ENCODE results near the gene ZBTB38. TPM values are rescaled to one million over a fixed set of nuclear protein-coding genes. Genes with fewer than 3 reads are reported as not detected.
A peak's percentile ranks its signal among the peaks of the same experiment; 100 is the strongest.

Gene ZBTB38
- total RNA-seq, 5 donors from 2014 or later (not counting 1 experiment from before 2014, with no cell fraction given), result 38.7 to 72.3 (median 58.2) TPM

DNA sequence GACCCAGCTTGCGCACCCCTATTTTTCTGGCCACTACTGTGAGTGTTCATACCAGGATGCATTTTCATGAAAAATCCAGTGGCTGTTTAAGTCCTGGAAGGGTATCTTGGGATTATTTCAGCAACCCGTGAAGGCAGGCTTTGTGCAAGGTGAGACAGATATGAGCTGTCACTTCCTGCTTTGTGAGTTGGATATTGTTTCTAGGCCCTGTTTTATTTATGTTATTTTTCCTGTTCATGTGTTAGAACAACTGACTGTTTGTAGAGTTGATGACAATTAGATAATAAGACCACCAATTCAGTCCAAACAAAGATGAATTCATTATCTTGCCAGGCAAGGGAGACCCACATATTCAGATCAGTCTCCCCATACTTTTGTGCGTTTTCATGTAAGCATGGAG, 42.5 kb downstream of the ZBTB38 start:
- ChIA-PET POLR2A (interaction anchor here (0.6 to 1.2 kb wide), 3 partner anchors 8 to 27 kb away, joined by 3 to 4 read pairs (median 3); no protein-coding TSS in a partner anchor), CTCF (interaction anchor here in 1 of 2 donors (1.2 to 3.4 kb wide), 2 partner anchors 8 to 14 kb away, joined by 3 to 21 read pairs; no protein-coding TSS in a partner anchor)
- Mint-ChIP-seq H3K4me3 (peak overlapping the region; percentile 71 to 74 (median 72)), H3K27ac (peak overlapping the region; percentile 99), H3K36me3 (peaks cover 48% of the 10 kb centered on the region), H3K27me3 (no peaks in the 10 kb centered on the region), H3K9me3 (no peaks in the 10 kb centered on the region), H3K4me1 (peaks cover 84 to 94% (median 93%) of the 10 kb centered on the region in 3 donors)
- ATAC-seq (replicated peaks in 1 of 4) (peak in 3 of 4 experiments; percentile 29 to 39 (median 31)), DNase-seq (peak in 1 of 35 experiments; percentile 51)
- no peaks in the 10 kb centered on the region for H3K9me3 ChIP-seq
- H3K36me3 ChIP-seq (ENCODE audit: control insufficient read depth in 2 of 2, extremely low read depth in 1 of 2, insufficient read depth in 1 of 2, low read length in 1 of 2), result peaks cover 0 to 30% of the 10 kb centered on the region in 2 donors
- no peak overlapping the region for H3K4me3 ChIP-seq (ENCODE audit: control insufficient read depth in 1 of 2, extremely low read depth in 1 of 2, low read length in 1 of 2)
- H3K4me1 ChIP-seq (ENCODE audit: control insufficient read depth in 1 of 2, extremely low read depth in 1 of 2, insufficient read depth in 2 of 2, low read length in 2 of 2), result peaks cover 23 to 77% of the 10 kb centered on the region in 2 experiments
- no peaks in the 10 kb centered on the region for H3K27me3 ChIP-seq (replicated peaks in 1 of 2; ENCODE audit: control insufficient read depth in 2 of 2, extremely low read depth in 1 of 2, insufficient read depth in 2 of 2, low read length in 1 of 2)
- 72% methylated on average over 2 of the region's 3 CpGs for WGBS (ENCODE audit: insufficient coverage)
- H3K27ac ChIP-seq (ENCODE audit: low read length), result peak overlapping the region; percentile 93

- Histone ChIP-seq H3K9me3 (no peaks in the 10 kb centered on the region), H3K4me3 (ENCODE audit: control insufficient read depth in 1 of 2, extremely low read depth in 1 of 2, low read length in 1 of 2) (peak overlapping the region in 1 of 2 donors; percentile 17), H3K27me3 (replicated peaks in 1 of 2; ENCODE audit: control insufficient read depth in 2 of 2, extremely low read depth in 1 of 2, insufficient read depth in 2 of 2, low read length in 1 of 2) (no peaks in the 10 kb centered on the region), H3K4me1 (ENCODE audit: control insufficient read depth in 1 of 2, extremely low read depth in 1 of 2, insufficient read depth in 2 of 2, low read length in 2 of 2) (peaks cover 23 to 76% of the 10 kb centered on the region in 2 experiments), H3K36me3 (ENCODE audit: control insufficient read depth in 2 of 2, extremely low read depth in 1 of 2, insufficient read depth in 1 of 2, low read length in 1 of 2) (peaks cover 0 to 30% of the 10 kb centered on the region in 2 donors), H3K27ac (ENCODE audit: low read length) (peak overlapping the region; percentile 93)
- Mint-ChIP-seq H3K4me3 (peak overlapping the region; percentile 71 to 74 (median 72)), H3K9me3 (no peaks in the 10 kb centered on the region), H3K27ac (peak overlapping the region; percentile 99), H3K4me1 (peaks cover 80 to 93% (median 91%) of the 10 kb centered on the region in 3 donors), H3K36me3 (peaks cover 46% of the 10 kb centered on the region), H3K27me3 (no peaks in the 10 kb centered on the region)
- DNase-seq, result peak in 17 of 35 experiments; percentile 4 to 65 (median 22)
- POLR2A ChIA-PET, result interaction anchor here (0.6 to 1.2 kb wide), 7 partner anchors 8 to 104 kb away, joined by 3 to 4 read pairs (median 3); no protein-coding TSS in a partner anchor
- CTCF ChIA-PET, result interaction anchor here (0.6 to 3.4 kb wide), 6 partner anchors 8 to 386 kb away, joined by 3 to 21 read pairs (median 4); no protein-coding TSS in a partner anchor
- 26% methylated on average over 5 of the region's 7 CpGs for WGBS (ENCODE audit: insufficient coverage)
- peak; percentile 36 to 65 (median 58) for ATAC-seq (replicated peaks in 1 of 4)
These were observed 43.0 kb downstream of the ZBTB38 start for GRCh38 chr3:141411251-141411771.

DNA sequence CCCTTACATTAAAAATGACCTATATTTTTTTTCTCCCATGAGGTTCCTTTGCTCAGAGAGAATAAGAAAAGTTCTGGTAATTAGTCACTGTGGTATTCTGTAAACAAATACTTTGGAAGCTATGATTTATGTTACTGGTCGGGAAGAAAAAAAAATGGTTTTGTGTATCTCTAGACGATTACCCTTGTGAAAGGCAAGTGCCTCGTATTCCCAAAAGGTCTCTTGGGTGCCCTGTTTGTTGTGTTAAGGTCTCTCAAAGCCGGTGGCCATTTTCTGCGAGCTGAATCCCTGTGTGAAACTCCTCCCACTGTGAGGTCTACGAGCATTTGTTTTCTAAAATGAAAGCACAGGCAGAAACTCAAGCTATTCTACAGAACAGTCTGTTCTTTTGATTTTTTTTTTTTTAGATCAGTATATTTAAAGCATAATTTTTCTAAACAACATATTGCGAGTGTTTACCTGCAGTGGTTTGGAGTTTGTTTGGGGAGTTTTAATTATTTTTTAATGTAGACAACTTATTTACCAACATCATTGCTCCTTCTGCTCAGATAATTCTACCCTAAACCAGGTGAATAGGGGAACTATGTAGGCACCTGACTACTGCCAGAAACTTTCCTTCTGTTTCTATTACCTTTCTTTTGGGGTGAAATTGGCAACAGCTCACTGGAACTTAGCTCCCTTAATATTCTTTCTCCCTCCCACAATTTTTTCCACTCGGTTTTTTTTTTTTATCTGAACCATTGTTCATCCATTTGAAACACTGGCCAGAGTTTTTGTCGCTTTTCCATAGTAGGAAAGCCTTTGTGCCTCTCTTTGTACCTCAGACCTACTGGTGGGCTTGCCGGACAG, 44.0 kb downstream of the ZBTB38 start:
- DNase-seq (peak; percentile 15 to 84 (median 56)), ATAC-seq (replicated peaks in 1 of 4) (peak; percentile 54 to 72 (median 59))
- peak overlapping the region in 1 of 2 donors; percentile 17 for H3K4me3 ChIP-seq (ENCODE audit: control insufficient read depth in 1 of 2, extremely low read depth in 1 of 2, low read length in 1 of 2)
- Mint-ChIP-seq H3K4me3 (peak overlapping the region; percentile 71 to 74 (median 72)), H3K4me1 (peaks cover 76 to 91% (median 91%) of the 10 kb centered on the region in 3 donors), H3K27me3 (no peaks in the 10 kb centered on the region), H3K27ac (peak overlapping the region; percentile 99), H3K9me3 (no peaks in the 10 kb centered on the region), H3K36me3 (peaks cover 46% of the 10 kb centered on the region)
- H3K27ac ChIP-seq (ENCODE audit: low read length), result peak overlapping the region; percentile 93
- peaks cover 0 to 34% of the 10 kb centered on the region in 2 donors for H3K36me3 ChIP-seq (ENCODE audit: control insufficient read depth in 2 of 2, extremely low read depth in 1 of 2, insufficient read depth in 1 of 2, low read length in 1 of 2)
- 42% methylated on average over 5 of the region's 10 CpGs for WGBS (ENCODE audit: insufficient coverage)
- CTCF ChIA-PET, result interaction anchor here (0.6 to 3.4 kb wide), 15 partner anchors 9 to 1139 kb away, joined by 3 to 21 read pairs (median 4); partner anchors contain the start of gene PXYLP1 (in 1 of the 2)
- peaks cover 23 to 73% of the 10 kb centered on the region in 2 experiments for H3K4me1 ChIP-seq (ENCODE audit: control insufficient read depth in 1 of 2, extremely low read depth in 1 of 2, insufficient read depth in 2 of 2, low read length in 2 of 2)
- POLR2A ChIA-PET, result interaction anchor here (0.5 to 1.9 kb wide), 14 partner anchors 8 to 465 kb away, joined by 3 to 8 read pairs (median 3); no protein-coding TSS in a partner anchor
- no peaks in the 10 kb centered on the region for H3K27me3 ChIP-seq (replicated peaks in 1 of 2; ENCODE audit: control insufficient read depth in 2 of 2, extremely low read depth in 1 of 2, insufficient read depth in 2 of 2, low read length in 1 of 2)
- no peaks in the 10 kb centered on the region for H3K9me3 ChIP-seq

GRCh38 chr3:141412936-141413354, 44.6 kb downstream of the ZBTB38 start:
- POLR2A ChIA-PET, result interaction anchor here in 1 of 2 donors (1.2 to 1.9 kb wide), 4 partner anchors 9 to 34 kb away, joined by 3 to 8 read pairs (median 4); no protein-coding TSS in a partner anchor
- Histone ChIP-seq H3K36me3 (ENCODE audit: control insufficient read depth in 2 of 2, extremely low read depth in 1 of 2, insufficient read depth in 1 of 2, low read length in 1 of 2) (peaks cover 0 to 29% of the 10 kb centered on the region in 2 donors), H3K4me1 (ENCODE audit: control insufficient read depth in 1 of 2, extremely low read depth in 1 of 2, insufficient read depth in 2 of 2, low read length in 2 of 2) (peaks cover 23 to 73% of the 10 kb centered on the region in 2 experiments)

GRCh38 chr3:141413391-141413790, 45.1 kb downstream of the ZBTB38 start:
- WGBS (ENCODE audit: insufficient coverage), result 60% methylated on average over 1 of the region's 3 CpGs
- no peak overlapping the region for H3K4me3 ChIP-seq (ENCODE audit: control insufficient read depth in 1 of 2, extremely low read depth in 1 of 2, low read length in 1 of 2)
- peak overlapping the region; percentile 93 for H3K27ac ChIP-seq (ENCODE audit: low read length)
- ChIA-PET CTCF (interaction anchor here (0.9 to 3.4 kb wide), 3 partner anchors 10 to 101 kb away, joined by 4 to 21 read pairs (median 6); no protein-coding TSS in a partner anchor), POLR2A (interaction anchor here in 1 of 2 donors (0.6 to 1.9 kb wide), 3 partner anchors 10 to 74 kb away, joined by 3 to 5 read pairs (median 4); no protein-coding TSS in a partner anchor)
- Mint-ChIP-seq H3K4me1 (peaks cover 74 to 89% (median 88%) of the 10 kb centered on the region in 3 donors), H3K4me3 (peak overlapping the region; percentile 55 to 72 (median 71)), H3K27me3 (no peaks in the 10 kb centered on the region), H3K9me3 (no peaks in the 10 kb centered on the region), H3K36me3 (peaks cover 45% of the 10 kb centered on the region), H3K27ac (peak overlapping the region; percentile 99)
- no peaks in the 10 kb centered on the region for H3K27me3 ChIP-seq (replicated peaks in 1 of 2; ENCODE audit: control insufficient read depth in 2 of 2, extremely low read depth in 1 of 2, insufficient read depth in 2 of 2, low read length in 1 of 2)
- ATAC-seq (replicated peaks in 1 of 4), result peak in 2 of 4 experiments; percentile 24 to 25
- peak in 5 of 35 experiments; percentile 5 to 61 (median 17) for DNase-seq
- H3K4me1 ChIP-seq (ENCODE audit: control insufficient read depth in 1 of 2, extremely low read depth in 1 of 2, insufficient read depth in 2 of 2, low read length in 2 of 2), result peaks cover 23 to 73% of the 10 kb centered on the region in 2 experiments
- H3K36me3 ChIP-seq (ENCODE audit: control insufficient read depth in 2 of 2, extremely low read depth in 1 of 2, insufficient read depth in 1 of 2, low read length in 1 of 2), result peaks cover 0 to 31% of the 10 kb centered on the region in 2 donors
- no peaks in the 10 kb centered on the region for H3K9me3 ChIP-seq

More at GRCh38 chr3:141412936-141413354, 44.6 kb downstream of the ZBTB38 start:
- Mint-ChIP-seq H3K27ac (peak overlapping the region; percentile 99), H3K4me1 (peaks cover 75 to 89% (median 88%) of the 10 kb centered on the region in 3 donors), H3K4me3 (peak overlapping the region; percentile 71 to 74 (median 72)), H3K27me3 (no peaks in the 10 kb centered on the region), H3K36me3 (peaks cover 44% of the 10 kb centered on the region), H3K9me3 (no peaks in the 10 kb centered on the region)
- Histone ChIP-seq H3K27me3 (replicated peaks in 1 of 2; ENCODE audit: control insufficient read depth in 2 of 2, extremely low read depth in 1 of 2, insufficient read depth in 2 of 2, low read length in 1 of 2) (no peaks in the 10 kb centered on the region), H3K9me3 (no peaks in the 10 kb centered on the region), H3K4me3 (ENCODE audit: control insufficient read depth in 1 of 2, extremely low read depth in 1 of 2, low read length in 1 of 2) (no peak overlapping the region), H3K27ac (ENCODE audit: low read length) (peak overlapping the region; percentile 93)
- DNase-seq (peak in 1 of 35 experiments; percentile 27), ATAC-seq (replicated peaks in 1 of 4) (no peak)
- CTCF ChIA-PET, result interaction anchor here (0.6 to 3.4 kb wide), 7 partner anchors 10 to 181 kb away, joined by 3 to 21 read pairs (median 4); partner anchors contain the start of gene PXYLP1 (in 1 of the 2)
- WGBS (ENCODE audit: insufficient coverage), result 79% methylated on average over 8 of the region's 11 CpGs
